T follicular helper cell (primary cell): ENCODE results near the gene SLC11A1.

ENCODE experiments used
- DNase-seq: peaks from one replicate; pipeline ENCODE4 v3.0.0-alpha.2; 2020; ENCODE audit warnings: low read depth
- total RNA-seq, 2 experiments: gene quantifications; one replicate each; lab custom pipeline; 2026; lab: John Stamatoyannopoulos, UW

SLC11A1 gene, protein sequence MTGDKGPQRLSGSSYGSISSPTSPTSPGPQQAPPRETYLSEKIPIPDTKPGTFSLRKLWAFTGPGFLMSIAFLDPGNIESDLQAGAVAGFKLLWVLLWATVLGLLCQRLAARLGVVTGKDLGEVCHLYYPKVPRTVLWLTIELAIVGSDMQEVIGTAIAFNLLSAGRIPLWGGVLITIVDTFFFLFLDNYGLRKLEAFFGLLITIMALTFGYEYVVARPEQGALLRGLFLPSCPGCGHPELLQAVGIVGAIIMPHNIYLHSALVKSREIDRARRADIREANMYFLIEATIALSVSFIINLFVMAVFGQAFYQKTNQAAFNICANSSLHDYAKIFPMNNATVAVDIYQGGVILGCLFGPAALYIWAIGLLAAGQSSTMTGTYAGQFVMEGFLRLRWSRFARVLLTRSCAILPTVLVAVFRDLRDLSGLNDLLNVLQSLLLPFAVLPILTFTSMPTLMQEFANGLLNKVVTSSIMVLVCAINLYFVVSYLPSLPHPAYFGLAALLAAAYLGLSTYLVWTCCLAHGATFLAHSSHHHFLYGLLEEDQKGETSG
- total RNA-seq: 0.04 to 0.42 reads per million in 2 experiments

DNA sequence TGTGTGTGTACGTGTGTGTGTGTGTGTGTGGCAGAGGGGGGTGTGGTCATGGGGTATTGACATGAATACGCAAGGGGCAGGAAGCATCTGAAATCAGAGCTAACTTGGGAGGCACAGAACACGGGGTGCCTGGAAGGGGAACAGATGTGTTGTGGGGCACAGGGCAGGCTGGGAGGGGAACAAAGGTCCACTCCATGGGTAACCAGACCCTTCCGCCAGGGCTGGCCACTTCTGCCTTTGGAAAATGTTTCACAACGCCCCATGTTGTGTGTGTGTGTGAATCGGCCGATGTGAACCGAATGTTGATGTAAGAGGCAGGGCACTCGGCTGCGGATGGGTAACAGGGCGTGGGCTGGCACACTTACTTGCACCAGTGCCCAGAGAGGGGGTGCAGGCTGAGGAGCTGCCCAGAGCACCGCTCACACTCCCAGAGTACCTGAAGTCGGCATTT is at the start of gene SLC11A1:
TSS of gene SLC11A1 (plus strand) at position 358 of the 451 bp plus-strand sequence. CDS start 96 bp downstream, outside the sequence.
- DNase-seq: no peak

- DNase-seq: no peak
These were observed 49.8 kb upstream of the SLC11A1 start for GRCh38 chr2:218332288-218332687.

GRCh38 chr2:218332920-218333645 is 49.0 kb upstream of the SLC11A1 start:
- no peak for DNase-seq

DNA sequence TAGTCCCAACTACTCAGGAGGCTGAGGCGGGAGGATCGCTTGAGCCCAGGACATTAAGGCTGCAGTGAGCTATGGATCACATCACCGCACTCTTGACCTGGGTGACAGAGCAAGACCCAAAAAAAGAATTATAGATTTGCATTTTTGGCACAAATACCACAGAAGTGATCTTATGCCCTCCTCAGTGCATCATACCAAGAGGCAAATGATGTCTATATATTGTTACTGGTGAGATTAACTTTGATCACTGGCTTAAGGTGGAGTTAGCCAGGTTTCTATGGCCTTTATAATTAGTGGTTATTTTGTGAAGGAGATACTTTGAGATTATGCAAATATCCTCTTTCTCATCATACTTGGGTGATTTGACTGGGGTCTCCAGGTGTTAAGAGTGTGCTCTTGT is 47.5 kb upstream of the SLC11A1 start:
- no peak for DNase-seq

GRCh38 chr2:218340656-218341055 is 41.4 kb upstream of the SLC11A1 start:
- no peak for DNase-seq

GRCh38 chr2:218341381-218341780 is 40.7 kb upstream of the SLC11A1 start:
- DNase-seq: no peak

DNA sequence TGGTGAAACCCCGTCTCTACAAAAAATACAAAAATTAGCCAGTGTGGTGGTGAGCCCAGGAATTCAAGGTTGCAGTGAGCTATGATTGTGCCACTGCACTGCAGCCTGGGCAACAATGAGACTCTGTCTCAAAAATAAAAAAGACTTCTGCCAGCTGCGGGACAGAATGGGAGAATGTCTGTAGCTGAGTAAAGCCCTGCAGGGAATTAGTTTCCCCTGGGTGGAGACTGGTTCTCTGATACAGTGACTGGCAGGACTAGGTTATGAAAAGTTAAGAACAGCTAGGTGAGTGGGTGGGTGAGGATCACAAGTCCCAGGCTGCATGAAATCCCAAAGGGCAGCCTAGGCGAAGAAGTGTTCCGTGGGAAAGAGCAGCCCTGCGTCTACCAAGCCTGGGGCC is 39.2 kb upstream of the SLC11A1 start:
- no peak for DNase-seq

GRCh38 chr2:218343591-218343990 is 38.5 kb upstream of the SLC11A1 start:
- no peak for DNase-seq

GRCh38 chr2:218344090-218344754 is 37.9 kb upstream of the SLC11A1 start:
- no peak for DNase-seq

DNA sequence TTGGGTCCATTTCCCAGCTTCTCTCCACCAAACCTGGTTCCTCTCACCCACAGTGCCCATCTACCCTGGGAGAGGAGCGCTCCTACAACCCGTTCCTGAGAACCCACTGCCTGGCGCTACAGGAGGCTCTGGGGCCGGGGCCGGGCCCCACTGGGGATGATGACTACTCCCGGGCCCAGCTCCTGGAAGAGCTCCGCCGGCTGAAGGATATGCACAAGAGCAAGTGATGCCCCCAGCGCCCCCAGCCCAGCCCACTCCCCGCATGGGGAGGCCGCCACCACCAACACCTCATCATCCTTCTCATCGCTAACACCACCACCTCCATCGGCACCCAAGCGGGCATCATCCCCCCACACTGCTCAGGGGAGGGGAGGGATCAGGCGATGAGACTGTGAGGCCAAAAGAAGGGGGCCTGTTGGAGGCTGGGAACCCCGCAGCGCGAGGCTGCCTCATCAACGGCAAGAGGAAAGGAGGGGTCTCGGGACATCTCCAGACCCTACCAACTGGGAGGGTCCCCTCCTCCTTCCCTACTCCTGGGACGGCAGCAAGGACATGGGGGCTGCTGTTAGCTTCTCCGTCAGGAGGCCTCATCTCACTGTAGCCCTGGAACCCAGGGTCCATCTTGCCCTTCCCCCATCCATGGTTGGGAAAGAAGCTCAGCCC is 37.2 kb upstream of the SLC11A1 start:
- no peak for DNase-seq

- no peak for DNase-seq
These were observed 36.4 kb upstream of the SLC11A1 start for GRCh38 chr2:218345491-218346236.

DNA sequence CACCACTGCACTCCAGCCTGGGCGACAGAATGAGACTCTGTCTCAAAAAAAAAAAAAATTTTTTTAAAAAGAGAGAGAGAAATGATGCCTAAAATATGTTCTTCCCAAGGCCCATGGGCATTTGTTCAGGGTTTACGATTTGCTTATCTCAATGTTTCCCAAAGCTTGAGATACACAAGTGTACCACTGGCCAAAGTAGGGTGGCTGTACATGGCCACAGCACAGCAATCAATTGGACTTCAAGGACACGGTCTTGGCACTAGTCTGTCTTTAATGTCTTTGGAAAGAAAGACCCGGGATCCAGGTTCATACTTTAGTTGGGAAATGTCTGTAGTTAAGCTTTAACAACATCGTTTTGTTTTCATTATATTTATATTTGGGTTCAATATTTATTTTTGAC is 34.9 kb upstream of the SLC11A1 start:
- DNase-seq: no peak

DNA sequence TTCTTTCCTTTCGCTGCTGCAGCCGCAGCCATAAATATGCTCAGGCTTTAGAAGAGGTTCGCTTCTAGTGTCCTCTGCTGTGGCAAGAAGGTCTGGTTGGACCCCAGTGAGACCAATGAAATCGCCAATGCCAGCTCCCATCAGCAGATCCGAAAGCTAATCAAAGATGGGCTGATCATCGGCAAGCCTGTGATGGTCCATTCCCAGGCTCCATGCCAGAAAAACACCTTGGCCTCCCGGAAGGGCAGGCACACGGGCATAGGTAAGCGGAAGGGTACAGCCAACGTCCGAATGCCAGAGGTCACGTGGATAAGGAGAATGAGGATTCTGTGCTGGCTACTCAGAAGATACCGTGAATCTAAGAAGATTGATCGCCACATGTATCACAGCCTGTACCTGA is 28.0 kb upstream of the SLC11A1 start:
- DNase-seq: no peak

DNA sequence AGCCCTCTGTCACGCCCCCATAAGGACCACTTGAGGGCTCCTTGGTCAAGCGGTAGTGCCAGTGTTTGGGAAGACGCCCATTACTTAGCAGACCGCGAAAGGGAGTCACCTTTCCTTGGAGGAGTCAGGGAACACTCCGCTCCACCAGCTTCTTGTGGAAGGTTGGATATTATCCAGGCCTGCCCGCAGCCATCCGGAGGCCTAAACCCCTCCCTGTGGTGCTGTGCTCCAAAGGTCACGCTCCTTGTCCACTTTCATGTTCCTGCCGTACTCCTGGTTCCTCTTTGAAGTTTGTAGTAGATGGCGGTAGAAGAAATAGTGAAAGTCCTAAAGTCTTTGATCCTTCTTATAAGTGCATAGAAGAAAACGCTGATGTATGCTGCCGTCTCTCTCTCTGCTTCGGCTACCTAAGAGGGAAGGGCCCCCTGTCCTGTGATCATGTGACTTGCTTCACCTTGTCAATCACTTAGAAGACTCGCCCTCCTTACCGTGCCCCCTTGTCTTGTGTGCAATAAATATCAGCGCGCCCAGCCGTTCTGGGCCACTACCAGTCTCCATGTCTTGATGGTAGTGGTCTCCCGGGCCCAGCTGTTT is 27.1 kb upstream of the SLC11A1 start:
- no peak for DNase-seq

DNA sequence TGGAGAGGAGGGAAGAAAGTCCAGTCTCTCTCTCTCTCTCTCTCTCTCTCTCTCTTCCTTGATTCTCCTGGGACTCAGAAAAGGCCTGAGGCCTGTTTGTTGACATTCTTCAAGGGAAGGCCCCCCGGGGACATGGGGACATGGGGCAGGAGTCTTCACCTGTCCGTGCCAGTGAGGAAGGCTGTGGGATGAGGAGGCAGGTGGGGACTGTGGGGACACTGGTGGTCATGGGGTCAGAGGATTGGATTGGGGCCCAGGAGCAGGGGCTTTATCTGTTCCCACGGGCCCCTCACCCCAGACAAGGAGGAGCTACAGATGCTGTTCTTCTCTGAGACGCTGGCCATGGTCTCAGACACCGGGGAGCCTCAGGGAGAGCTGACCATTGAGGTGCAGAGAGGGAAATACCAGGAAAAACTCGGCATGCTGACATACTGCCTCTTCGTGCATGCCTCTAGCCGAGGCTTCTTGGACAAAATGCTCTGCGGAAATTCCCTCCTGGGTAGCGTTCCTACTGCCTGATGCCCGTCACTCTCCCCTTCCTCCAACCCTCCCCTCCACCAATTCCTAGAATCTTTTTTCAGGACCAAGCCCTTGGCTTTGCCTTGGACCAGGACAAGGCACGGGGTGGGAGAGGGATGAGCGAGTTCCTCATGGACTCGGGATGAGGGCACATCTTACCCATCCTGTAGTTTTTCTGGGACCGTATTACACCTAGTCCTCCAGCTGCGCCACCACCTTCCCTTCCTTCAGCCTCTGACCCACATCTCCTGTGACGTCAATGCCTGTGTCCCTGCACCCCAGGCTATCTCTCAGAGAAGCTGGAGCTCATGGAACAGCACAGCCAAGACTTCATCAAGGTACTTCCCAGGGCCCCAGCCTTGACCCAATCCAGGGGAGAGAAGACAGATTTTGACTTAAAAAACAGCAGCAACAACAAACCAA is 24.6 kb upstream of the SLC11A1 start:
- no peak for DNase-seq

- no peak for DNase-seq
These were observed 21.6 kb upstream of the SLC11A1 start for GRCh38 chr2:218360453-218360852.

- DNase-seq: no peak
These were observed 19.5 kb upstream of the SLC11A1 start for GRCh38 chr2:218362606-218363005.

GRCh38 chr2:218363736-218364135 is 18.3 kb upstream of the SLC11A1 start:
- no peak for DNase-seq

GRCh38 chr2:218364196-218364595 is 17.9 kb upstream of the SLC11A1 start:
- no peak for DNase-seq
